OCI-LY7 (cell line): Measurements from ENCODE around the gene CFAP77. TPM values are rescaled to one million over a fixed set of nuclear protein-coding genes. Genes with fewer than 3 reads are reported as not detected.

Experiments used
- BruUV-seq: library from RNA; stranded (reverse); fragments of 400-500 nt; replicated peaks from 2 replicates; lab custom pipeline; 2021; lab: Mats Ljungman, UMichigan
- CTCF ChIA-PET: fragments of 300-600 bp; sonication (Branson Sonifier 250); formaldehyde crosslinking; loops from one replicate; lab custom pipeline; 2022; ENCODE audit warnings: antibody characterized with exemption; ENCODE audit not compliant: unreplicated experiment; lab: Charles Lee
- POLR2A ChIA-PET: fragments of 300-600 bp; sonication (Branson Sonifier 250); formaldehyde crosslinking; loops from one replicate; lab custom pipeline; 2022; ENCODE audit warnings: antibody characterized with exemption; lab: Charles Lee
- DNase-seq: peaks from one replicate; pipeline ENCODE4 v3.0.0-alpha.2; 2015; ENCODE audit warnings: low spot score
- H2AFZ ChIP-seq: fragments of 200-600 bp; sonication (generic), shearing (Covaris generic); 2 replicates; pipeline ENCODE4 v1.6.1; 2014; ENCODE audit warnings: mild to moderate bottlenecking, antibody characterized with exemption, low read length, moderate library complexity
- H3K27ac ChIP-seq: fragments of 200-600 bp; sonication (generic); 2 replicates; pipeline ENCODE4 v1.5.1; 2014; ENCODE audit warnings: mixed run types, low read depth, mild to moderate bottlenecking, moderate library complexity, low read length, inconsistent platforms; ENCODE audit not compliant: poor library complexity, severe bottlenecking
- H3K36me3 ChIP-seq: fragments of 200-600 bp; sonication (generic); 2 replicates; pipeline ENCODE4 v1.6.1; 2014; ENCODE audit warnings: mild to moderate bottlenecking, antibody characterized with exemption, low read length, moderate library complexity, mixed read lengths; ENCODE audit not compliant: insufficient read depth
- H3K4me1 ChIP-seq: fragments of 200-600 bp; sonication (generic); 2 replicates; pipeline ENCODE4 v1.5.1; 2014; ENCODE audit warnings: mild to moderate bottlenecking, low read length; ENCODE audit not compliant: insufficient read depth, poor library complexity, severe bottlenecking
- H3K4me2 ChIP-seq: fragments of 200-600 bp; sonication (generic); 2 replicates; pipeline ENCODE4 v1.6.1; 2014; ENCODE audit warnings: mild to moderate bottlenecking, low read length
- H3K4me3 ChIP-seq: fragments of 200-600 bp; sonication (generic); 2 replicates; pipeline ENCODE4 v1.5.1; 2014; ENCODE audit warnings: mild to moderate bottlenecking, low read depth, low read length; ENCODE audit not compliant: poor library complexity, severe bottlenecking
- H3K79me2 ChIP-seq: fragments of 200-600 bp; sonication (generic); 2 replicates; pipeline ENCODE4 v1.6.1; 2016; ENCODE audit warnings: low read depth, mild to moderate bottlenecking, low read length, moderate library complexity, mixed read lengths; ENCODE audit not compliant: insufficient read depth
- H3K9me2 ChIP-seq: fragments of 200-600 bp; sonication (generic); 2 replicates; pipeline ENCODE4 v1.6.1; 2016; ENCODE audit warnings: mild to moderate bottlenecking, low read length, mixed read lengths; ENCODE audit not compliant: insufficient read depth
- H3K9me3 ChIP-seq: fragments of 200-600 bp; sonication (generic); 2 replicates; pipeline ENCODE4 v1.6.1; 2014; ENCODE audit warnings: mild to moderate bottlenecking, mixed run types, low read length, mixed read lengths
- H4K20me1 ChIP-seq: fragments of 200-600 bp; sonication (generic); 2 replicates; pipeline ENCODE4 v1.6.1; 2014; ENCODE audit warnings: mild to moderate bottlenecking, antibody characterized with exemption, low read length, moderate library complexity, mixed read lengths; ENCODE audit not compliant: insufficient read depth
- CTCF ChIP-seq: fragments of 200-600 bp; sonication (generic); conservative IDR thresholded peaks from 2 replicates; pipeline ENCODE4 v1.5.1; 2014; ENCODE audit warnings: mild to moderate bottlenecking, antibody characterized with exemption, low read length, moderate library complexity, mixed read lengths
- EZH2phosphoT487 ChIP-seq: fragments of 200-600 bp; sonication (generic); IDR thresholded peaks from 2 replicates; pipeline ENCODE4 v1.6.1; 2018; ENCODE audit warnings: low read depth, borderline replicate concordance, mild to moderate bottlenecking, mixed run types, antibody characterized with exemption, low read length, moderate library complexity, mixed read lengths
- intact Hi-C: fragments of 100-400 bp; cut with micrococcal nuclease; formaldehyde crosslinking; loops from one replicate; pipeline ENCODE4 v1.10.0; 2022; ENCODE audit not compliant: unreplicated experiment
- total RNA-seq, 2 experiments: library from RNA; depleted of rRNA in 1 of 2; stranded (reverse); fragments of >200 nt in 1 of 2; shearing (Covaris generic) in 1 of 2; gene quantifications; 2 replicates each; pipeline ENCODE4 v1.2.3, GENCODE V29; 2014 to 2022

Gene CFAP77
- total RNA-seq, 2 experiments from 2014 or later, result not detected

GRCh38 chr9:132610661-132611060 lies 200.7 kb downstream of the CFAP77 start:
- Histone ChIP-seq H2AFZ (no peak overlapping the region), H3K4me3 (no peak overlapping the region), H3K4me1 (no peaks in the 10 kb centered on the region), H3K4me2 (no peak overlapping the region), H3K36me3 (peaks cover 90% of the 10 kb centered on the region), H4K20me1 (no peaks in the 10 kb centered on the region), H3K27ac (no peak overlapping the region), H3K9me3 (no peaks in the 10 kb centered on the region), H3K79me2 (no peaks in the 10 kb centered on the region), H3K9me2 (no peaks in the 10 kb centered on the region)
- no TSS peak for BruUV-seq
- intact Hi-C loops, result no loop called here
- POLR2A ChIA-PET, result no interaction called here
- CTCF ChIA-PET, result no interaction called here
- TF ChIP-seq EZH2phosphoT487 (no peak), CTCF (no peak)
- no peak for DNase-seq

- no TSS peak for BruUV-seq
- POLR2A ChIA-PET, result interaction anchor here (0.8 kb wide), 1 partner anchor 74 kb away, joined by 3 read pairs; no protein-coding TSS in a partner anchor
- CTCF ChIA-PET, result no interaction called here
These were observed 204.3 kb downstream of the CFAP77 start for GRCh38 chr9:132614324-132614723.

More at GRCh38 chr9:132614324-132614723, 204.3 kb downstream of the CFAP77 start:
- no peak for DNase-seq
- H3K36me3 ChIP-seq, result peaks cover 96% of the 10 kb centered on the region
- no peaks in the 10 kb centered on the region for H3K4me1 ChIP-seq
- H3K9me2 ChIP-seq, result no peaks in the 10 kb centered on the region
- H3K4me3 ChIP-seq, result no peak overlapping the region
- no peaks in the 10 kb centered on the region for H3K9me3 ChIP-seq
- no peaks in the 10 kb centered on the region for H3K79me2 ChIP-seq
- no peak overlapping the region for H2AFZ ChIP-seq
- TF ChIP-seq EZH2phosphoT487, result no peak
- no peak for TF ChIP-seq CTCF
- H3K27ac ChIP-seq, result no peak overlapping the region
- intact Hi-C loops, result no loop called here
- no peaks in the 10 kb centered on the region for H4K20me1 ChIP-seq
- H3K4me2 ChIP-seq, result no peak overlapping the region
